ENCODE measurements around the gene EID2B. TPM values are rescaled to one million over a fixed set of nuclear protein-coding genes. Genes with fewer than 3 reads are reported as not detected.

Gene EID2B
- total RNA-seq, 1 donor from 2014 or later: 2.0 TPM

DNA sequence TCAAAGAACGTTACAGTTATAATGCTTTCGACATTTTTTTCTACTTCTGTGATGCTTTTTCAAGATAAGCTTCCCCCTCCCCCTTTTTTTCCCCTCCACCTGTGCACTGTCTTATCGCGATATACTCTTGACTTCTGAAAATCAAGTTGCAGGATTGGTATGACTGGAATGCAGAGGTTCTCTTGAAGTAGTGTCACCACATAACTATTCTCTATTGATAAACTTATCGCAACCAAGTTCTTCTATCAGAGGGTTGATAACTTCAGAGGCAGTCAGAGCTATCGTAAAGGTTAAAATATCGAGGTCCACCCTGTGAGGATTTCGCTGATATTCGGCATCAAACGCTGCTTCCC is 6.5 kb upstream of the EID2B start:
- DNase-seq (no peak), ATAC-seq (no peak)
- intact Hi-C loops (cut with micrococcal nuclease): loop anchor here (10.0 kb wide), 1 partner anchor 54 kb away; the partner anchor contains the start of gene TIMM50

GRCh38 chr19:39533791-39534190 is 1.1 kb upstream of the EID2B start:
- no peak for ATAC-seq
- intact Hi-C loops (cut with micrococcal nuclease): loop anchor here (10.0 kb wide), 1 partner anchor 49 kb away; the partner anchor contains the start of gene TIMM50
- DNase-seq: no peak

GRCh38 chr19:39533003-39533512 is 406 bp upstream of the EID2B start:
- DNase-seq (no peak), ATAC-seq (no peak)
- intact Hi-C loops (cut with micrococcal nuclease): loop anchor here (10.0 kb wide), 1 partner anchor 48 kb away; the partner anchor contains the start of gene TIMM50

DNA sequence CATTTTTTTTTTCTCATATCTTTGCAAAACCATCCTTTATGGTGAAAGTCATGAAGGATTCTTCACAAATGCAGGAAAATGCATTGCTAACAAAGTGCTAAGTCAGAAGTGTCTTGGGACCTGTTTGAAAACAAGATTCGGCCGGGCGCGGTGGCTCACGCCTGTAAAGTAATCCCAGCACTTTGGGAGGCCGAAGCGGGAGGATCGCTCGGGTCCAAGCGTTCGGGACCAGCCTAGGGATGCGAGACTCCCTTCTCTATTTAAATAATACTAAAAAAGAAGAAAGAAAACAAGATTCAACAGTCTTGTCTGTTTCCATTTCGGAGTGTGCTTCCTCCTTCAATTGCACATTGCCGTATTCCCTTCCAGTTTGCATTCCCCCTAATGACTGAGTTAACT is 819 bp downstream of the EID2B start:
- DNase-seq: no peak
- intact Hi-C loops (cut with micrococcal nuclease): loop anchor here (10.0 kb wide), 1 partner anchor 47 kb away; the partner anchor contains the start of gene TIMM50

GRCh38 chr19:39525205-39525604 is 7.4 kb downstream of the EID2B start:
- ATAC-seq: no peak
- intact Hi-C loops (cut with micrococcal nuclease): no loop called here
- DNase-seq: no peak

More for the DNA sequence above, 819 bp downstream of the EID2B start:
- ATAC-seq: no peak

GRCh38 chr19:39524495-39524894 is 8.2 kb downstream of the EID2B start:
- ATAC-seq: no peak
- intact Hi-C loops (cut with micrococcal nuclease): no loop called here

GRCh38 chr19:39520541-39521484 is 11.8 kb downstream of the EID2B start:
- DNase-seq (no peak), ATAC-seq (no peak)
- intact Hi-C loops (cut with micrococcal nuclease): no loop called here

More at GRCh38 chr19:39524495-39524894, 8.2 kb downstream of the EID2B start:
- no peak for DNase-seq

- intact Hi-C loops (cut with micrococcal nuclease): no loop called here
Measured at GRCh38 chr19:39518975-39519374, 13.7 kb downstream of the EID2B start.

GRCh38 chr19:39518458-39518857 is 14.2 kb downstream of the EID2B start:
- ATAC-seq: no peak
- intact Hi-C loops (cut with micrococcal nuclease): no loop called here
- no peak for DNase-seq

More at GRCh38 chr19:39518975-39519374, 13.7 kb downstream of the EID2B start:
- DNase-seq (no peak), ATAC-seq (no peak)

DNA sequence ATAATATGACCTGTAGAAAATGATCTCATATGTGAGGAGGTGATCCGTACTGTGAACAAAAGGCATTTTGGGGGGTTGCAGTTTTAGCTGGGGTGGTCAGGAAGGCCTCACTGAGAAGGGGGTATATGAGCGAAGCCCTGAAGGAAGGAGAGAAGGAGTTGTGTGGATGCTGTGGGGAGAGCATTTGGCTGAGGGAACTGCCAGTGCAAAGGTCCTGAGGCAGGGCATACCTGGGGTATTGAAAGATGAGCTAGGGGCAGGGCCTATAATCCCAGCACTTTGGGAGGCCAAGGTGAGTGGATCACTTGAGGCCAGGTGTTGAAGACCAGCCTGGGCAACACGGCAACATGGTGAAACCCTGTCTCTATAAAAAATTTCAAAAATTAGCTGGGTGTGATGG is 15.2 kb downstream of the EID2B start:
- ATAC-seq (no peak), DNase-seq (no peak)
- intact Hi-C loops (cut with micrococcal nuclease): no loop called here

GRCh38 chr19:39516270-39516669 is 16.4 kb downstream of the EID2B start:
- intact Hi-C loops (cut with micrococcal nuclease): no loop called here
- DNase-seq: no peak
- no peak for ATAC-seq

- DNase-seq (no peak), ATAC-seq (no peak)
- intact Hi-C loops (cut with micrococcal nuclease): no loop called here
Measured at GRCh38 chr19:39515551-39516191, 17.0 kb downstream of the EID2B start.

DNA sequence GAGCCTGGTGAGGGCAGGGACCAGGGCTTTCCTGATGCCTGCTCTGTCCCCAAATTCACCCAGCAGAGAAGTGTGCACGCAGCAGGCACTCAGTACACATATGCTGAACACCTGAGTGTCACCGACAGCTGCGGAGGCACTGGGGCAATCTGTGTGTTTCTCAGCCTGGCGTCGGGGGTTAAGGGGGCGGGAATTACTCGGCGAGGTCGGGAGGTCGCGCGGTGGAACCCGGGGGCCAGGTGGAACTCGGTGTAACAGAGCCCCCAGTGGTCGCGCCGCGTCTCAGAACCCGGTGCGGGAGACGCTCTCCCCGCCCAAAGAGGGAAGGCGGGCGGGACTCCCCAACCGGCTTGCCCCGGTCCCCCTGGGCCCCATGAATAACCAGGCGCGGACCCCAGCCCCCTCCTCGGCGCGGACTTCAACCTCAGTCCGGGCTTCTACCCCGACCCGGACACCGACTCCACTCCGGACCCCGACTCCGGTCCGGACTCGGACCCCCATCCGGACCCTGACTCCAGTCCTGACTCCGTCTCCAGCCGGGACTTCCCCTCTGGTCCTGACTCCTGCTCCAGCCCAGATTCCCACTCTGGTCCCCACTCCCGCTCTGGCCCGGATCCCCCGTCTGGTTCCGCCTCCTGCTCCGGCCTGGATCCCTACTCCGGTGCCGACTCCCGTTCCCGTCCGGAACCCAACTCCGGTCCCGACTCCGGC is 17.7 kb downstream of the EID2B start, which contains the start of gene SELENOV:
SELENOV (plus strand) TSS at position 300 of the 711 bp plus-strand sequence; CDS start at position 374, 74 bp downstream.
- ATAC-seq: no peak
- DNase-seq: no peak
- intact Hi-C loops (cut with micrococcal nuclease): no loop called here

DNA sequence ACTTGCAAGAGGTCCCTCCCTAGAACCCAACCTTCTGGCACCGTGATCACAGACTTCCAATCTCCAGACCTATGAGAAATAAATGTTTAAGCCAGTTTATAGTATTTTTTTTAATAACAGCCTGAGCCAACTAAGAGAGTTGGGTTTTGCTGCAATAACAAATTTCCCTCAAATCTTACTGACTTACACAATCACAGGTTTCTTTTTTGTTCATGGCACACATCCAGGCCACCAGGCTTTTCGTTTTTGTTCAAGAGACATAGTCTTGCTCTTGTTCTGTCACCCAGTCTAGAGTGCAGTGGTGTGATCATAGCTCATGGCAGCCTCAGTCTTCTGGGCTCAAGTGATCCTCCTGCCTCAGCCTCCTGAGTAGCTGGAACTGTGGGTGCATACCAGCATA is 19.7 kb downstream of the EID2B start:
- no peak for ATAC-seq
- intact Hi-C loops (cut with micrococcal nuclease): no loop called here

DNA sequence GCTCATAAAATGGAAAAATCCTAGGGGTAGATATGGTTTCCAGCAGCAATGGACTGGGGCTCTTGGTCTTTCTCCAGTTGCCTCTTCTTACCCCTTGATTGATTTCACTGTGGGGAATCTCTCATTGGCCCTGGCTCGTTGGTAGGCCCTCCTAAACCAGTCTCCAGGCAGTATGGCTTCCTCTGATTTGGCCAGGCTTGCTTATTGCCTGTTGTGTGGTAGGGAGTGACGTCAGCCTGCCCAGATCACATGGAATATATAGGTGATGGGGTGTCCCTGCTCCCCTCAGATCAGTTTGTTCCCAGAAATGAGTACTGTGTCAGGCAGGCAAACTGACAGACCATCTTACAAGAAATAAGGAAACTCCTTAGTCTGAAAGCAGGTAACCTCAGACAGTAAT is 23.4 kb downstream of the EID2B start:
- ATAC-seq (no peak), DNase-seq (no peak)
- intact Hi-C loops (cut with micrococcal nuclease): no loop called here

More for the DNA sequence above, 19.7 kb downstream of the EID2B start:
- no peak for DNase-seq

DNA sequence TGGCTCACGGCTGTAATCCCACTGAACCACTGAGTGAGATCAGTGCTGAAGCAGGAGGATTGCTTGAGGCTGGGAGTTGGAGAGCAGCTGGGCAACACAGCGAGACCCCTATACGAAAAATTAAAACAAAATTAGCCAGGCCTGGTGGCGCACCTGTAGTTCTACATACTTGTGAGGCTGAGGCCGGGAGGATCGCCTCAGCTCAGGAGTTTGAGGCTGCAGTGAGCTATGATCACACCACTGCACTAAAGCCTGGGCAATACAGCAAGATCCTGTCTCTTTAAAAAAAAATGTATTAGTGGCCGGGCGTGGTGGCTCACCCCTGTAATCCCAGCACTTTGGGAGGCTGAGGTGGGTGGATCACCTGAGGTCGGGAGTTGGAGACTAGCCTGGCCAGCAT is 24.0 kb downstream of the EID2B start:
- ATAC-seq (no peak), DNase-seq (no peak)
- intact Hi-C loops (cut with micrococcal nuclease): no loop called here

GRCh38 chr19:39507715-39508364 is 24.8 kb downstream of the EID2B start:
- DNase-seq: no peak
- no peak for ATAC-seq
- intact Hi-C loops (cut with micrococcal nuclease): no loop called here

DNA sequence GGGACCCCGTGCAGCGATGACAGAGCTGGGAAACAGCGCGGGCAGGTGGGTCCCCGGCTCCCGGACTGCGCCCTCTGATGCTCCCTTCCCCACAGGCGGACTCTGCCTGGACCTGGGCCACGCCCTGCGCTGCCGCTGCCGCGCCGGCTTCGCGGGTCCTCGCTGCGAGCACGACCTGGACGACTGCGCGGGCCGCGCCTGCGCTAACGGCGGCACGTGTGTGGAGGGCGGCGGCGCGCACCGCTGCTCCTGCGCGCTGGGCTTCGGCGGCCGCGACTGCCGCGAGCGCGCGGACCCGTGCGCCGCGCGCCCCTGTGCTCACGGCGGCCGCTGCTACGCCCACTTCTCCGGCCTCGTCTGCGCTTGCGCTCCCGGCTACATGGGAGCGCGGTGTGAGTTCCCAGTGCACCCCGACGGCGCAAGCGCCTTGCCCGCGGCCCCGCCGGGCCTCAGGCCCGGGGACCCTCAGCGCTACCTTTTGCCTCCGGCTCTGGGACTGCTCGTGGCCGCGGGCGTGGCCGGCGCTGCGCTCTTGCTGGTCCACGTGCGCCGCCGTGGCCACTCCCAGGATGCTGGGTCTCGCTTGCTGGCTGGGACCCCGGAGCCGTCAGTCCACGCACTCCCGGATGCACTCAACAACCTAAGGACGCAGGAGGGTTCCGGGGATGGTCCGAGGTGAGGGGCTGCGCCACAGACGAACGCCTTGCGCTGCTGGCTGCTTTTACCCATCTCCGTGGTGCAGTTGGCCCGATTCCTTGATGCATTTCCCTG is 25.5 kb downstream of the EID2B start:
- ATAC-seq (peak; percentile 64), DNase-seq (peak; percentile 57)
- intact Hi-C loops (cut with micrococcal nuclease): no loop called here

Measured in left ventricle myocardium superior (tissue), 1 donor.